ENCODE measurements around the gene GPR31.

GPR31 gene

GRCh38 chr6:167113047-167113754 is 44.6 kb downstream of the GPR31 start:
- H3K4me1 ChIP-seq (ENCODE audit: control insufficient read depth in 2 of 2, insufficient read depth in 1 of 2, low read depth in 1 of 2, low read length in 2 of 2), result no peaks in the 10 kb centered on the region
- no peaks in the 10 kb centered on the region for H3K79me1 ChIP-seq (ENCODE audit: low read depth, low read length)
- no peak overlapping the region for H2BK120ac ChIP-seq (ENCODE audit: low read depth, low read length)
- peaks cover 0 to 3% of the 10 kb centered on the region in 2 donors for H3K9me3 ChIP-seq (replicated peaks in 1 of 2; ENCODE audit: control insufficient read depth in 2 of 2, insufficient read depth in 1 of 2, low read depth in 1 of 2, low read length in 2 of 2)
- H2AFZ ChIP-seq (ENCODE audit: low read length), result no peak overlapping the region
- H2AK5ac ChIP-seq (ENCODE audit: low read depth, low read length), result no peak overlapping the region
- peaks cover 0 to 2% (median 0%) of the 10 kb centered on the region in 3 experiments for H3K27me3 ChIP-seq (ENCODE audit: control insufficient read depth in 3 of 3, insufficient read depth in 3 of 3, low read depth in 1 of 3, low read length in 3 of 3)
- H3K4me2 ChIP-seq (ENCODE audit: insufficient read depth, low read length, poor library complexity, severe bottlenecking), result no peak overlapping the region
- no CpG with 5 or more reads among the region's 8 CpGs for WGBS, 2 donors (ENCODE audit: extremely low coverage in 2 of 2, insufficient read length in 2 of 2, insufficient replicate concordance in 1 of 2)
- H4K91ac ChIP-seq (ENCODE audit: low read depth, low read length, poor library complexity), result no peak overlapping the region
- H3K14ac ChIP-seq (ENCODE audit: low read length), result no peak overlapping the region
- no peak overlapping the region for H3K9ac ChIP-seq (ENCODE audit: low read depth, low read length, poor library complexity)
- H3K4ac ChIP-seq (ENCODE audit: low read length), result no peak overlapping the region
- no peak for DNase-seq (ENCODE audit: low spot score)
- no peak overlapping the region for H2BK5ac ChIP-seq (ENCODE audit: low read length)
- H2BK12ac ChIP-seq (ENCODE audit: low read length), result no peak overlapping the region
- H2BK15ac ChIP-seq (ENCODE audit: low read length), result no peak overlapping the region
- H3K23ac ChIP-seq (ENCODE audit: low read depth, low read length, poor library complexity), result no peak overlapping the region
- H3K18ac ChIP-seq (ENCODE audit: low read length), result no peak overlapping the region
- H3K4me3 ChIP-seq (ENCODE audit: low read length in 2 of 2), result no peak overlapping the region
- H3K27ac ChIP-seq (replicated peaks; ENCODE audit: low read length), result no peak overlapping the region
- H3K36me3 ChIP-seq (replicated peaks in 1 of 2; ENCODE audit: control insufficient read depth in 2 of 2, insufficient read depth in 2 of 2, low read length in 2 of 2), result no peaks in the 10 kb centered on the region
- no peak overlapping the region for H4K8ac ChIP-seq (ENCODE audit: low read depth, low read length)

GRCh38 chr6:167112421-167112820 is 45.4 kb downstream of the GPR31 start:
- H3K79me1 ChIP-seq (ENCODE audit: low read depth, low read length), result no peaks in the 10 kb centered on the region
- H3K9me3 ChIP-seq (replicated peaks in 1 of 2; ENCODE audit: control insufficient read depth in 2 of 2, insufficient read depth in 1 of 2, low read depth in 1 of 2, low read length in 2 of 2), result peaks cover 0 to 3% of the 10 kb centered on the region in 2 donors
- no peaks in the 10 kb centered on the region for H3K4me1 ChIP-seq (ENCODE audit: control insufficient read depth in 2 of 2, insufficient read depth in 1 of 2, low read depth in 1 of 2, low read length in 2 of 2)
- H3K14ac ChIP-seq (ENCODE audit: low read length), result no peak overlapping the region
- no peak overlapping the region for H2AFZ ChIP-seq (ENCODE audit: low read length)
- H3K4ac ChIP-seq (ENCODE audit: low read length), result no peak overlapping the region
- H2BK5ac ChIP-seq (ENCODE audit: low read length), result no peak overlapping the region
- peak overlapping the region; percentile 57 for H2AK5ac ChIP-seq (ENCODE audit: low read depth, low read length)
- no peak overlapping the region for H3K9ac ChIP-seq (ENCODE audit: low read depth, low read length, poor library complexity)
- H3K4me3 ChIP-seq (ENCODE audit: low read length in 2 of 2), result no peak overlapping the region
- no peak overlapping the region for H4K8ac ChIP-seq (ENCODE audit: low read depth, low read length)
- no peak overlapping the region for H2BK15ac ChIP-seq (ENCODE audit: low read length)
- peak overlapping the region; percentile 13 for H3K23ac ChIP-seq (ENCODE audit: low read depth, low read length, poor library complexity)
- no CpG with 5 or more reads among the region's 8 CpGs for WGBS, 2 donors (ENCODE audit: extremely low coverage in 2 of 2, insufficient read length in 2 of 2, insufficient replicate concordance in 1 of 2)
- DNase-seq (ENCODE audit: low spot score), result no peak
- H4K91ac ChIP-seq (ENCODE audit: low read depth, low read length, poor library complexity), result no peak overlapping the region
- no peak overlapping the region for H2BK12ac ChIP-seq (ENCODE audit: low read length)
- no peaks in the 10 kb centered on the region for H3K36me3 ChIP-seq (replicated peaks in 1 of 2; ENCODE audit: control insufficient read depth in 2 of 2, insufficient read depth in 2 of 2, low read length in 2 of 2)
- H3K18ac ChIP-seq (ENCODE audit: low read length), result peak overlapping the region; percentile 60
- no peak overlapping the region for H3K27ac ChIP-seq (replicated peaks; ENCODE audit: low read length)
- peaks cover 0 to 3% (median 0%) of the 10 kb centered on the region in 3 experiments for H3K27me3 ChIP-seq (ENCODE audit: control insufficient read depth in 3 of 3, insufficient read depth in 3 of 3, low read depth in 1 of 3, low read length in 3 of 3)
- H3K4me2 ChIP-seq (ENCODE audit: insufficient read depth, low read length, poor library complexity, severe bottlenecking), result no peak overlapping the region
- H2BK120ac ChIP-seq (ENCODE audit: low read depth, low read length), result no peak overlapping the region

GRCh38 chr6:167111597-167111996 is 46.2 kb downstream of the GPR31 start:
- no peak for DNase-seq (ENCODE audit: low spot score)
- Histone ChIP-seq H3K4ac (ENCODE audit: low read length) (no peak overlapping the region), H3K4me3 (ENCODE audit: low read length in 2 of 2) (no peak overlapping the region), H2BK120ac (ENCODE audit: low read depth, low read length) (no peak overlapping the region), H3K14ac (ENCODE audit: low read length) (no peak overlapping the region), H2AFZ (ENCODE audit: low read length) (no peak overlapping the region), H3K36me3 (replicated peaks in 1 of 2; ENCODE audit: control insufficient read depth in 2 of 2, insufficient read depth in 2 of 2, low read length in 2 of 2) (no peaks in the 10 kb centered on the region), H2AK5ac (ENCODE audit: low read depth, low read length) (no peak overlapping the region), H2BK12ac (ENCODE audit: low read length) (no peak overlapping the region), H3K9ac (ENCODE audit: low read depth, low read length, poor library complexity) (no peak overlapping the region), H2BK15ac (ENCODE audit: low read length) (no peak overlapping the region), H3K9me3 (replicated peaks in 1 of 2; ENCODE audit: control insufficient read depth in 2 of 2, insufficient read depth in 1 of 2, low read depth in 1 of 2, low read length in 2 of 2) (peaks cover 0 to 3% of the 10 kb centered on the region in 2 donors), H3K18ac (ENCODE audit: low read length) (no peak overlapping the region), H3K4me1 (ENCODE audit: control insufficient read depth in 2 of 2, insufficient read depth in 1 of 2, low read depth in 1 of 2, low read length in 2 of 2) (no peaks in the 10 kb centered on the region), H4K8ac (ENCODE audit: low read depth, low read length) (no peak overlapping the region), H3K4me2 (ENCODE audit: insufficient read depth, low read length, poor library complexity, severe bottlenecking) (no peak overlapping the region), H3K27ac (replicated peaks; ENCODE audit: low read length) (no peak overlapping the region), H2BK5ac (ENCODE audit: low read length) (no peak overlapping the region), H3K79me1 (ENCODE audit: low read depth, low read length) (no peaks in the 10 kb centered on the region), H4K91ac (ENCODE audit: low read depth, low read length, poor library complexity) (no peak overlapping the region), H3K23ac (ENCODE audit: low read depth, low read length, poor library complexity) (no peak overlapping the region), H3K27me3 (ENCODE audit: control insufficient read depth in 3 of 3, insufficient read depth in 3 of 3, low read depth in 1 of 3, low read length in 3 of 3) (peaks cover 0 to 3% (median 0%) of the 10 kb centered on the region in 3 experiments)
- no CpG with 5 or more reads among the region's 3 CpGs for WGBS, 2 donors (ENCODE audit: extremely low coverage in 2 of 2, insufficient read length in 2 of 2, insufficient replicate concordance in 1 of 2)

GRCh38 chr6:167109651-167110050 is 48.1 kb downstream of the GPR31 start:
- Histone ChIP-seq H3K14ac (ENCODE audit: low read length) (no peak overlapping the region), H3K27ac (replicated peaks; ENCODE audit: low read length) (no peak overlapping the region), H3K4me2 (ENCODE audit: insufficient read depth, low read length, poor library complexity, severe bottlenecking) (no peak overlapping the region), H3K9ac (ENCODE audit: low read depth, low read length, poor library complexity) (no peak overlapping the region), H3K23ac (ENCODE audit: low read depth, low read length, poor library complexity) (no peak overlapping the region), H2BK5ac (ENCODE audit: low read length) (no peak overlapping the region), H3K79me1 (ENCODE audit: low read depth, low read length) (no peaks in the 10 kb centered on the region), H4K8ac (ENCODE audit: low read depth, low read length) (no peak overlapping the region), H4K91ac (ENCODE audit: low read depth, low read length, poor library complexity) (no peak overlapping the region), H3K4ac (ENCODE audit: low read length) (no peak overlapping the region), H3K18ac (ENCODE audit: low read length) (no peak overlapping the region), H3K36me3 (replicated peaks in 1 of 2; ENCODE audit: control insufficient read depth in 2 of 2, insufficient read depth in 2 of 2, low read length in 2 of 2) (no peaks in the 10 kb centered on the region), H3K27me3 (ENCODE audit: control insufficient read depth in 3 of 3, insufficient read depth in 3 of 3, low read depth in 1 of 3, low read length in 3 of 3) (peaks cover 0 to 6% (median 0%) of the 10 kb centered on the region in 3 experiments), H2BK120ac (ENCODE audit: low read depth, low read length) (no peak overlapping the region), H3K4me1 (ENCODE audit: control insufficient read depth in 2 of 2, insufficient read depth in 1 of 2, low read depth in 1 of 2, low read length in 2 of 2) (no peaks in the 10 kb centered on the region), H2AK5ac (ENCODE audit: low read depth, low read length) (no peak overlapping the region), H3K9me3 (replicated peaks in 1 of 2; ENCODE audit: control insufficient read depth in 2 of 2, insufficient read depth in 1 of 2, low read depth in 1 of 2, low read length in 2 of 2) (peaks cover 0 to 3% of the 10 kb centered on the region in 2 donors), H2BK15ac (ENCODE audit: low read length) (no peak overlapping the region), H2BK12ac (ENCODE audit: low read length) (no peak overlapping the region), H2AFZ (ENCODE audit: low read length) (no peak overlapping the region), H3K4me3 (ENCODE audit: low read length in 2 of 2) (no peak overlapping the region)
- WGBS, 2 donors (ENCODE audit: extremely low coverage in 2 of 2, insufficient read length in 2 of 2, insufficient replicate concordance in 1 of 2), result no CpG with 5 or more reads among the region's 6 CpGs
- no peak for DNase-seq (ENCODE audit: low spot score)
